ENCODE measurements around the gene SND1. TPM values are rescaled to one million over a fixed set of nuclear protein-coding genes. Genes with fewer than 3 reads are reported as not detected.

Gene SND1
- total and polyA plus RNA-seq, 2 of the 4 experiments (the other 2 are of a cell fraction), result 154 to 294 TPM

GRCh38 chr7:127848241-127848640, 196.2 kb downstream of the SND1 start:
- ChIA-PET CTCF (no interaction called here), POLR2A (ENCODE audit: unreplicated experiment) (no interaction called here)
- H3K18ac ChIP-seq (ENCODE audit: low read depth, low read length), result no peak overlapping the region
- no peak overlapping the region for H3K4me2 ChIP-seq (ENCODE audit: low read depth, low read length)
- no peak overlapping the region for H2AK5ac ChIP-seq (ENCODE audit: low read depth, low read length)
- H4K91ac ChIP-seq (ENCODE audit: insufficient read depth, low read depth, low read length), result no peak overlapping the region
- H3K14ac ChIP-seq (replicated peaks; ENCODE audit: low read depth, low read length), result no peak overlapping the region
- H3K4me3 ChIP-seq (ENCODE audit: insufficient read depth, low read depth, low read length), result no peak overlapping the region
- no peak for TF ChIP-seq MXI1 (IDR thresholded peaks at IDR 0.05; ENCODE audit: borderline replicate concordance, low read depth, low read length)
- no peak overlapping the region for H3K4ac ChIP-seq (ENCODE audit: low read depth, low read length)
- no CpG with 5 or more reads among the region's 2 CpGs for WGBS, 2 experiments (ENCODE audit: extremely low coverage in 2 of 2, insufficient read length in 1 of 2)
- H3K9ac ChIP-seq (ENCODE audit: low read depth, low read length), result no peak overlapping the region
- dilution Hi-C loops (cut with HindIII; ENCODE audit: low sequenced_read_pairs, unreplicated experiment) (no loop called here), in situ Hi-C loops (cut with MboI; ENCODE audit: low sequenced_read_pairs) (no loop called here), intact Hi-C loops (cut with micrococcal nuclease) (no loop called here)
- H2BK120ac ChIP-seq (ENCODE audit: low read depth, low read length), result no peak overlapping the region
- peaks cover 10% of the 10 kb centered on the region; the same call in 1 of the 2 replicates for H3K4me1 ChIP-seq (ENCODE audit: control insufficient read depth, insufficient read depth, low read length)
- H4K8ac ChIP-seq (ENCODE audit: low read depth in 2 of 2, low read length in 2 of 2), result no peak overlapping the region
- H2AFZ ChIP-seq (replicated peaks; ENCODE audit: low read length, poor library complexity), result no peak overlapping the region
- H2BK15ac ChIP-seq (ENCODE audit: low read depth, low read length), result no peak overlapping the region
- no peak overlapping the region for H4K5ac ChIP-seq (ENCODE audit: low read depth, low read length)
- no peaks in the 10 kb centered on the region for H3K9me3 ChIP-seq (ENCODE audit: control insufficient read depth, insufficient read depth, low read length)
- no peak overlapping the region for H3K56ac ChIP-seq (ENCODE audit: extremely low read depth, insufficient read depth, low read length)
- H3K27me3 ChIP-seq (ENCODE audit: control insufficient read depth, insufficient read depth, low read length), result no peaks in the 10 kb centered on the region
- peaks cover 11% of the 10 kb centered on the region; the same call in 1 of the 2 replicates for H4K20me1 ChIP-seq (ENCODE audit: insufficient read depth, low read length)
- peaks cover 8% of the 10 kb centered on the region for H3K36me3 ChIP-seq (ENCODE audit: control insufficient read depth, insufficient read depth, low read length)
- no peak overlapping the region for H2BK5ac ChIP-seq (ENCODE audit: low read depth, low read length, poor library complexity, severe bottlenecking)
- no peak overlapping the region for H3K23ac ChIP-seq (ENCODE audit: low read depth, low read length)
- ATAC-seq (ENCODE audit: low read depth) (no peak), DNase-seq (no peak)
- BruUV-seq (replicated peaks), result no TSS peak
- no peak overlapping the region for H2AK9ac ChIP-seq (replicated peaks; ENCODE audit: low read depth, low read length, poor library complexity)
- no peak overlapping the region for H3K27ac ChIP-seq (ENCODE audit: insufficient read depth, low read length)
- no peak overlapping the region for H2BK20ac ChIP-seq (ENCODE audit: low read depth, low read length)
- H3K79me1 ChIP-seq (ENCODE audit: low read depth in 1 of 2, low read length in 2 of 2), result peaks cover 33 to 62% of the 10 kb centered on the region in 2 experiments
- peaks cover 5% of the 10 kb centered on the region for H3K9me1 ChIP-seq (ENCODE audit: insufficient read depth, low read length)
